GM10847 (cell line): ENCODE results near the gene SMC1B.

ENCODE experiments used
- POLR2A ChIP-seq: IDR thresholded peaks from 2 replicates; pipeline ENCODE4 v1.6.1; 2011; ENCODE audit not compliant: insufficient read length; ENCODE audit errors: extremely low read depth

SMC1B gene

DNA sequence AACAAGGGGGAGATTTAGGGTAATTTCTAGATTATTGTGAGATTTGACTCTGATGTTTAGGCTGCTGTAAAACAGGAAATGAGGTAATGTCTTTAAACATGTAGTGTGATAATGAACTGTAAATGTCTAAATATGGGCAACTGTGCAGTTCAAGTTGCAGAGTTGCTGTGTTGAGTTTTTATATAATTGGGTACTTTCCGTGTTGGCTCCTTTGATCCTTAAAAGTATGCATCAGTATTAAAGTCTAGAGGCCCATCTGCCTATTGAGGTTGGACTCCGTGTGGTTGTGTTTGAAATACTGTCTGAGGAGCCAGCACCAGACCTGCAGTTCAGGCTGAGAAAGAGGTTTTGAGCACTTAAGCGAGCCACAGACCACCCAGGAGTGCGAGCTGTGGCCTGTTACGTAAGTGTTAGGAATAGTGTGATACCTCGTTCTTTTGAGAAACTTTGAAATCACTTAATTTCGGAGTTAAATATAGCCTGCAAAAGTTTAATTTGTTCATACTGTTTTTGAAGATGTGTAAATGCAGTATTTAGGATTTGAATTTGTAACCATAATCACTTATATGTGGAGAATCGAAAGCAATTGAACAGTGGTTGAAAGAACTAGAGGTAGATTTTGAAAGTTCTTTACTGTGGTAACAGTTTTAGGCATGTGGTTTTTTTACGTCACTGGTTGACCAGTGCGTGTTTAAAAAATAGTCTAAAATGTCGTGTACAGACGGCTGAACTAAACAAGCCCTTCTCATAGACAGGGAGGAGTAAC is 94.7 kb downstream of the SMC1B start:
- no peak for TF ChIP-seq POLR2A

DNA sequence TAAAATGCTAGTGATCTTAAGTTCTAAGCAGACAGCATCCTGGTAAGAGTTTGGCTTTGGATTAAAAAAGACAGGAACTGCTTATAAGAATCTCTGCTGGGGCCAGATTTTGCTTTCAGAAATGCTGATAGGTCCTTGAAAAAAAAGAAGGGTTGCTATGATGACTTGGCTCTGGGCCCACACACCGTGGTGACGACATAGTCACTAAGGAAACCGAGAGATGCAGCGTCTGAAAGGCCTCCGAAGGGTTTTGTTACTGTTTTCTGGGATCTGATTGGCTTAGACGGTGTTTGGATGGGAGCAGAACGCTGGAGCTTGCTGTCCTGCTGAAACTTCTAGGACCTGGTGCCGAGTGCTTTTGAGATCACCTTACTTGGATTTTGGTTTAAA is 95.2 kb downstream of the SMC1B start:
- no peak for TF ChIP-seq POLR2A

DNA sequence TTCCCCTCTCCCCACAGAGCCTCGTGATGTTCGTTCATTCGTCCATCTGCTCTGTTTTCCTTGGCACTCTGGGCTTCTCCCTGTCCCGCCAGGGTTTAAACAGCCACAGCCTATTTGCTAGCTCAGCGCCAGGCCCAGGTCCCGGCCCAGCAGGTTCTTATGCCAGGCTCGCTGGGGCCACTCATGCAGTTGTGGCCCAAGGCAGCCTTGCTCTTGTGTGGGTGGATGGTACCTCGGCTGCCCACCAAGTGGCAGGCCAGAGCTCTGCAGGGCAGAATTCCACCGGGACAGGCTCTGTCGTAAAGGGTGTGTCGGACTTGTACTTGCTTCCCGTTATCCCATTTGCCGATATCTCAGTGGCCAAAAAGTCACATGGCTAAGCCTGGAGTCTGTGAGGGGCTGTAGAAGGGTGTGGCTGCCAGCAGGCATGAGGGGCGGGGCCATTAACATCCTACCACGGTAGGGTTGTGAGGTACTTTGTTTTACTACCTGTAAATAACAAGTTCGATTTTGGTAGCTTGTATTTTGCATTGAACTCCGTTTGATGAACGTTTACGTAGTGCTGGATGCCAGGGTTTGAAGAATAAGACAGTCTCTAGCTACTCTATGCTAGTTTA is 95.7 kb downstream of the SMC1B start:
- no peak for TF ChIP-seq POLR2A

DNA sequence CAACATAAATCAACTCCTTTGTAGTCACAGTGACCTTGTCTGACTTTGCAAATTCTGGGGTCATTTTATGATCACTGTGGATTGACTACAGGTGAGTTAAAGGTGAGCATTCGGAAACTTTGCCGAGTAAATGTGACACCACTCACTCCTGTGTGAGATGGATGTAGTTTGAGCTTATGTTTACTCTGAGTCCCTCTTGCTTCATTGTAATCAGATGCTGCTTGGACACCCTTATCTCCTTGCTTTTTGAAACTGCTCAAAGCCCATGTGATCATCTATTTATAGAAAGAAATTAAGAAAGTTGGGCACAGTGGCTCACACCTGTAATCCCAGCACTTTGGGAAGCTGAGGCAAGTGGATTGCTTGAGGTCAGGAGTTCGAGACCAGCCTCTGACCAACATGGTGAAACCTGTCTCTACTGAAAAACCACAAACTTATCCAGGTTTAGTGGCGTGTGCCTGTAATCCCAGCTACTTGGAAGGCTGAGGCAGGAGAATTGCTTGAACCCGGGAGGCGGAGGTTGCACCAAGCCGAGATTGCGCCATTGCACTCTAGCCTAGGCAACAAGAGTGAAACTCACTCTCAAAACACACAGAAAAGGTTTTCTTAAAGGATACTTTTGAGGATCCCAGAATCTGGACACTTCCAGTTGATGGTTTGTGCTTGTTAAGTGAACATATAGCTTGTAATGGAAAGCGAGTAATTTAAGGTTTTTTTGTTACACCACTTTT is 96.4 kb downstream of the SMC1B start:
- TF ChIP-seq POLR2A = no peak

DNA sequence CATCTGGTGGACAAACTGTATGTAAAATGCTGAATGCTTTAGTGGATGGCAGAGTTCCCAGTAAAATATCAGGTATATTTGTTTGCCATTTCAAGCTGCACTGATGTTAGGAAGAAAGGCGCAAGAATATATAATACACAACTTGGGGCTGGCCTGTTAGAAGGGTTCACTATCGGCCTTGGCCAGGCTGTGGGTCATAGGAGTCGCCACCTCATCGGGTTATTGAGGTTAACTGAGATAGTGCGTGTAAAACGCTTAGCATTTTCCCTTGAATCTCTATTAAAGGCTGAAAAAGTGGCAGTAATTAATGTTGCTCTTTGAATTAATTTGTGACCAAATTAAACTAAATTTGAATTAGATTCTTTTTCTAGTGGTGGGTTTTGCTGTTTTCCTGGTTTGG is 98.6 kb downstream of the SMC1B start:
- no peak for TF ChIP-seq POLR2A

DNA sequence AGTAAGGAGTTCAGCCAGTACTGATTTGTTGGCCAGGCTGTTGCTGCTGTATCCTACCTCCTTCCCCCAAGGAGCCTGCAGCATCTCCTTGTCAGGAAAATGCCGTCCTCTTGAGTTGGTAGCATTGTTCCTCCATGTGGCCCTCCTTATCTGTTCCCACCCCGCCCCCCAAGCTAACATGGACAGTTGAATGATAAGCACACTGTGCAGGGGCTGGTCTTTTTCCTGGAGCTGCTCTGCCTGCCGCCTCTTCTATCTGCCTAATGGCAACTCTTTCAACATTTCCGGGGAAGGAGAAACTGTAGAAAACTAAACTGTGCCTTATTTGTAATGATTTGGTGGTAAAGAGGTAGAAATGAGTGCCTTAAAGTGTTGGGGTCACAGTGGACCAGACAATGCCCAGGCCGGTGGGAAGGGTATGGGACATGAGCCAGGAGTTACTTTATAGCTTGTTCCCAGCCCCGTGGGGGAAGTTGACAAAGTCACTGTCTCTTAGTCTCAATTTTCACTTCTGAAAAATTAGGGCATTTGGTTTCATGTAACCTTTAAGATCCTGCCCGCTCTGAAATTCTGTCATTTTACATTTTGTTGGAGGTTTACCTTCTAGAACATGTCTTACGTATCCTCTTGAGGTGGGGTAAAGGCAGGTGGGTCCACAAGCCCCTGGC is 99.2 kb downstream of the SMC1B start:
- TF ChIP-seq POLR2A = no peak

DNA sequence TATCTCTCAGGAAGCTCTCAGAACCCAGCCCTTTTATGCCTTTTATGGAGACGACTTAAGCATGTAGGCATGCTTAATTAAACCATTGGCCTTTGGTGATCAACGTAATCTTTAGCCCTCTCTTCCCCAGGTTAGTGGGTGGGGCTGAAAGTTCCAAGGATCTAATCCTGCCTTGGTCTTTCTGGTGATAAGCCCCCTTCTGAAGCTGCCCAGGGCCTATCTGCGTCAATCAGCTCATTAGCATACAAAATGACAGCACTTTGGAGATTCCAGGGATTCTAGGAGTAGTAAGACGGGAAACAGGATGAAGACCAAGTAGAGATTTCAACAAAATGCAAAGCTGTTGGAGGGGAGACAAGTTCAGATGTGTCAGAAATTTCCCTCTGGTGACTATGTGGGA is 100.5 kb downstream of the SMC1B start:
- no peak for TF ChIP-seq POLR2A

DNA sequence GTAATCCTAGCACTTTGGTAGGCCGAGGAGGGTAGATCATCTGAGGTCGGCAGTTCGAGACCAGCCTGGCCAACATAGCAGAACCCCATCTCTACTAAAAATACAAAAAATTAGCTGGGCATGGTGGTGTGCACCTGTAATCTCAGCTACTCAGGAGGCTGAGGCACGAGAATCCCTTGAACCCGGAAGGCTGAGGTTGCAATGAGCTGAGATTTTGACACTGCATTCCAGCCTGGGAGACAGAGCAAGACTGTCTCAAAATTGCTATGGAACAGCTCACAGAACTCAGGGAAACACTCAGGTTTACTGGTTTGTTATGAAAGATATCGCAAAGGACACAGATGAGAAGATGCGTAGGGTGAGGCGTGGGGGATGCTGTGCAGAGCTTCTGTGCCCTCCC is 101.0 kb downstream of the SMC1B start:
- TF ChIP-seq POLR2A = no peak

DNA sequence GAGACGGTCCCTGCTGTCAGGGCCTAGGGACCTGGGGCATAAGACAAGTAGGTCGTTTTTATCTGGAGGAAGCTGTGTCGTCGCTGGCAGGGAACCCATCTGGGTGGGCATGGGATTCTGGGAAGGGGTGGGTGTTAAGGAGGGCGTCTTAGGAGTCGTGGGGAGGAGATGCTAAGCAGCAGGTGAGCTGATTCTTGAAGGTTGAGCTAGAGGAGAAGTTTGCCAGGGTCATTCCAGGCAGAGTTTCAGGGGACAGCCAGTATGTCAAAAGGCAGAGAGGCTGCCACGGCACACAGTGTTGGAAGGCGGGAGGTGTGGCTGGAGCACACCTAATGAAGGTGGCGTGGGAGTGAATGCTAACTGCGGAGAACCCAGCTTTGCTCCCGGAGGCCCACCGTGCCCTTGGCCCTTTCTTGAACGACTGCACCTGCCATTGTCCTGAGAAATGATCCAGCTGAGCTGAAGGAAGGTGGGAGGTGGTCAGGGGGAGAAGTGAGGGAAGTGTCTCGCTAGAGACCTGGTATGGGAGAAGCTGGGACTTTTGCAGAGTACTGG is 102.3 kb downstream of the SMC1B start:
- no peak for TF ChIP-seq POLR2A

DNA sequence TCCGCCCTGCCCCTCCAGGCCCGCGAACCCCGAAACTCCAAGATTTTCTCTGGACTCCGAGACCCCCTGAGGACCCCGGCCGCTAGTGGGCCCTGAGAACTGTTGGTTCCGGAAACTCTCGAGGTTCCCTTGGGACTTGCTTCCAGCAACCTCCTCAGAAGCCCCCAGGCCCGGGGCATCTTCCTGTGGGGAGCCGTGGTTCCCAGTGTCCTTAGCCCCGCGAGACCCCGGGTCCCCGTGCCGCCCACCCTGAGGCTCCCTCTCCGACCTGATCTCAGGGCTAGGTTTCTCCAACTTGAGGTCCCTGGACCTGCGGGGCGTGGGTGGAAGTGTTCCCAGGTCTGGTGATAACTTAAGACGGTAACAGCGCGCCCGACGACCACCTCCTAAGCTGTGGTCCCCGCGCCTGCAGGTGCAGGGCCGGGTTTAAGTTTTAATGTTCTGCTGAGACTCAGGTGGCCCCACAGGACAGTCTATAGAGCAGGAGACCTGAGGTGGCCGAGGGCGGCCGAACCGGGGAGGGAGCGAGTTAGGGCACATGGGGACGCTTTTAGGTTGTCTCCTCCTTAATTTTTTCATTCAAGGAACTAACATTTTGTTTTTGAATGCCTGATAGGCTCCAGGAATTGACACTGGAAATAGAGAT is 102.9 kb downstream of the SMC1B start:
- no peak for TF ChIP-seq POLR2A

DNA sequence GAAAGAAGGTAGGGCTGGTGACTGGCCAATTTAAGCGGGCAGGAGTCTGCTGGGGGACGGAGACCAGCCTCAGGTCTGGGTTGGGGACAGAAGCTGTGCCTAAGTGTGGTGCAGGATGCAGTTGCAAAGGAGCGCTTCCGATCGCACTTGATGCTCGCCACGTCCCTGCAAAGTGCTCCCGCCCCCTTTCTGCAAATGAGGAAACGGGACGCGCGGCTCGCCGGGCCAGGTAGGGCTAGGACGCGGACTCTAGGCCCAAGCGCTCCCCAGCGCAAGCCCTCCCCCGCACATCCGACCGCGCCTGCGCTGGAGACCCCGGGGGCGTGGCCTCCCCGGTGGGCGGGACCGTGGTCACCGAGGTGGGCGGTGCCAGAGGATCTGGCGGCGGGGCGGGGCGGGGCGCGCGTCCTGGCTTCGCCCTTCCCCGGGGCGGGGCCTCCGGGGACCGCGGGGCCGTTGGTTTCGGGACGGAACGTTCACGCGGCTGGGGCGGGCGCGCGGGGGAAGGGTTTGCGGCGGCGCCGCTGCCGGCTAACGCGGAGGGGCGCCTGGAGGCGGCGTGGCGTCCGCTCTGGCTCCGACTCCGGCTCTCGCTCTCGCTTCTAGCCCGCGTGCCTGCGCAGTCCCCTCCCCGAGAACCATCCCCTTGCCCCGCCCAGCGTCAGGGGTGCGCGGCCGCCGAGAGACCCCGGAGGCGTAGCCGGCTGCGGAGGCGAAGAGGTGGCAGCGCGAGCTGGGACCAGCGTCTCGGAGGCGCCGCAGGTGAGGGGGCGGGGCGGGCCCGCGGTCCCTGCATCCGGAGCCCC is 103.8 kb downstream of the SMC1B start, which contains the start of gene FAM118A:
TSS of gene FAM118A (plus strand) at position 513 of the 806 bp plus-strand sequence. CDS start 12,446 bp downstream, outside the sequence.
- TF ChIP-seq POLR2A = peak; percentile 74

DNA sequence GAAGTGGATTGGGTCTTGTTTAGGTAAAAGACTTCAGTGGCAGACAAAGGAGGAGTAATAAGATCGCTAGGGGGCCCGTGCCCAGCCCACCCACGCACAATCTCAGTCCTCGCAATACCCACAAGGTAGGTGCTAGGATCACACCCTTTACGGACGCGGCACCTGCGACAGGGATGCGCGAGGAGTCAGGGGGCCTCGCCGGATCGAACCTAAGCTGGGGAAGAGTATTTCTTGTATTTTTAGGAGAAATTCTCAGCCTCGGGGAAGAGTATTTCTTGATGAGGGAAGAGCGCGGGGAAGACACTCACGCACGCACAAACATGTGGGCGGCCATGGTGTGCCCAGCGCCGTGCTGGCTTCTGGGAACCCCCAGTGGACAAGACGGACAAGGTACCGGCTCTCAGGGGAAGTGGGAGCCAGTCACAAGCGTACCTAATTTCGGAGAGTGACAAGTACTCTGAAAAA is 104.4 kb downstream of the SMC1B start:
- no peak for TF ChIP-seq POLR2A

DNA sequence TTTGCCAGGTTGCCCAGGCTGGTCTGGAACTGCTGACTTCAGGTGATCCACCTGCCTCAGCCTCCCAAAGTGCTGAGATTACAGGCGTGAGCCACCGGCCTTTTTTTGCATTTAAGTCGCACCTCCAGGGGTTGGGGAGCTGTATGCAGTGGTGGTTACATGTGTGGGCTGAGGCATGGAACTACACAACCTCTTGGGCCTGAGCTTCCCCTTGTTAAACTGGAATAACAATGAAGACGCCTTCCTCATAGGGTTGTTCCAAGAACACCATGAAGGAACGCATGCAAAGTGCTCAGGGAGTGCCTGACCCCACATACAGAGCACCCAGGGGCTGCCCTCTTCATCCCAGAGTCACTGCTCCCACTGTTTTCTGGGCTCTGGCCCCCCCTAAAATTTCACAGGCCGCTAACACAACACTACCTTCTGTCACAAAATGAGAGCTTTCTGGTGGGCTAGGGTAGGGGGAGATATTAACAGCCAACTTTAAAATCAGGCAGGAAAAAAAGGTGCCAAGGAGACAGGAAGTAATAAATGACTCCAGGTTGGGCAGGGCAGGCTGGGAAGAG is 104.9 kb downstream of the SMC1B start:
- no peak for TF ChIP-seq POLR2A

DNA sequence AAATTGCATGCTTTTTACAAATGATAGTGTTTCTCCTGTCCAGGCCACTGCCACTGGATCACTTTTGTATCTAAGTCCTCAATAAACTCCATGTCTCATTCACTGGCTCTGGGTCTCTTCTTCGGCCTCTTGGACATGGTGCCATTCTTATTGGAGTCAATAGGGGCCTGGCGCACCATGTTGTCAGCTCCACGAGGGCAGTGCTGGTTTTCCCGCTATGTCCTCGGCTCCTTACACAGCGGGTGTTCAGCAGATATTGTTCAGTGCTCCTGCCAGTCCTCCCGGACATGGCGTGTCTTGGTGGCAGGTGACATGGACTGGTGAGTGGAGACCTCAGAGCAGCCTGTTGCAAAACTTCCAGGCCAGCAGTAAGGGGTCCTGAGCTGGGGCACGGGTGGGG is 107.3 kb downstream of the SMC1B start:
- TF ChIP-seq POLR2A = no peak

DNA sequence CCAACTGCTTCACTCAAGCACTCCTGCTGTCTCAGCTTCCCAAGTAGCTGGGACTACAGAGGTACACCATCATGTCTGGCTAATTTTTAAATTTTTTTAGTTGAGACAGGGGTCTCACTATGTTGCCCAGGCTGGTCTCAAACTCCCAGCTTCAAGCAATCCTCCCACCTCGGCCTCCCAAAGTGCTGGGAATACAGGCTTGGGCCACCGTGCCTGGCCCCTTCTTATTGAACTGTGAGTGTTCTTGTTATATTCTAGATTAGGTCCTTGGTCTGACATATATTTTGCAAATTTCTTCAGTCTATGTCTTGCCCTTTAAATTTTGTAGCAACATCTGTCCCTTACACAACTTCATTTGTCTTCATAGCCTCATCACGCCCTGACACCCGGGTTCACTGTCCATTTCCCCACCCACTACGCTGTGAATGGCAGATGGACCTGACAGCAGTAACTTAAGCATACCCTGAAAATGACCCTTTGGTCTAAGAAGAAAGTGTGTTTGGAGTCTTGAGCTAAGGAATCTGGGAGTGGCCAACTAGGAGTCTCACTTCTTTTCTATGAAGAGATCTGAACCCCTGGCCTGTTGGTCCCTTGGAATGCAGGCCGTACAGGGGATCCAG is 107.8 kb downstream of the SMC1B start:
- no peak for TF ChIP-seq POLR2A
